ENCODE data around the gene TMPRSS11B.

DNA sequence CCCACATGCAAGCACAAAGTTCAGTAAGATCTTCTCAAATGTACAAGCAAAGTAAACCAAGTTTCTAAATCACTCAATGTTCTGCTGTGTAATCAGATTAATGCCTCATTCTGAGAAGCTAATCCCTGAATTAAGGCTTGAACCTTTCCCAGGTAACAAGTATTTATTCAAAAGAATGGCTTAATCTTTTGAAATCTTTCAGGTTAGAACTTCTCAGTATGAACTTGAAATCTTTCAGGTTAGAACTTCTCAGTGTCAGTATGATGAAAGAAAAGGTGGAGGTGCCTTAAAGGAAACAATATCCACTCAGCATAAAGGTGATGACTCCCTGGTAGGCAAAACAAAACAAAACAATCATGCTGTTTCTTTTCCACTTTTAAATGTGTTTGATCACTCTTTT is 29.0 kb downstream of the TMPRSS11B start:
- TF ChIP-seq POLR2A (IDR thresholded peaks at IDR 0.05; ENCODE audit: low read length) (no peak), GATA1 (IDR thresholded peaks at IDR 0.05; ENCODE audit: low read depth, low read length) (no peak)
